Posterior cingulate gyrus (tissue), 11 donors: ENCODE results near the gene ETHE1.

Experiments
- DNase-seq, 10 donors: peaks; one replicate each; pipeline versions ENCODE4 v3.0.0 to v3.0.0-alpha.2; 2020 to 2021; ENCODE audit warnings: mixed read lengths in 3 of 10
- intact Hi-C: fragments of 100-400 bp; cut with DNase I; formaldehyde crosslinking; loops from one replicate; pipeline ENCODE4 v1.15.1; 2023

ETHE1 gene

GRCh38 chr19:43501661-43502418 is 25.2 kb downstream of the ETHE1 start:
- DNase-seq = peak in 2 of 10 donors; percentile 44 to 77
- intact Hi-C loops = loop anchor here (5.0 kb wide), 1 partner anchor 55 kb away; no protein-coding TSS in a partner anchor

GRCh38 chr19:43499042-43499441 is 28.0 kb downstream of the ETHE1 start:
- intact Hi-C loops = no loop called here

GRCh38 chr19:43498233-43498842 is 28.7 kb downstream of the ETHE1 start:
- intact Hi-C loops = no loop called here
- DNase-seq = peak in 2 of 10 donors; percentile 24 to 34

More at GRCh38 chr19:43499042-43499441, 28.0 kb downstream of the ETHE1 start:
- peak in 3 of 10 donors; percentile 39 to 67 (median 42) for DNase-seq

- DNase-seq = peak in 3 of 10 donors; percentile 55 to 81 (median 65)
- intact Hi-C loops = no loop called here
These were observed 30.0 kb downstream of the ETHE1 start for GRCh38 chr19:43496960-43497359.

GRCh38 chr19:43495082-43495481 is 31.9 kb downstream of the ETHE1 start:
- DNase-seq = peak in 3 of 10 donors; percentile 20 to 70 (median 52)

GRCh38 chr19:43490759-43491158 is 36.2 kb downstream of the ETHE1 start:
- intact Hi-C loops = no loop called here
- peak in 2 of 10 donors; percentile 22 to 27 for DNase-seq

More at GRCh38 chr19:43495082-43495481, 31.9 kb downstream of the ETHE1 start:
- intact Hi-C loops = no loop called here

- intact Hi-C loops = no loop called here
- DNase-seq = peak in 2 of 10 donors; percentile 3 to 39
These were observed 36.9 kb downstream of the ETHE1 start for GRCh38 chr19:43489979-43490599.

- DNase-seq = no peak
These were observed 37.7 kb downstream of the ETHE1 start for GRCh38 chr19:43489310-43489709.

GRCh38 chr19:43488179-43488578 is 38.8 kb downstream of the ETHE1 start:
- DNase-seq = peak in 2 of 10 donors; percentile 15
- intact Hi-C loops = no loop called here

More at GRCh38 chr19:43489310-43489709, 37.7 kb downstream of the ETHE1 start:
- intact Hi-C loops = no loop called here

- intact Hi-C loops = no loop called here
- DNase-seq = no peak
These were observed 40.6 kb downstream of the ETHE1 start for GRCh38 chr19:43486412-43486811.

- intact Hi-C loops = no loop called here
- DNase-seq = no peak
These were observed 41.0 kb downstream of the ETHE1 start for GRCh38 chr19:43485951-43486350.

- DNase-seq = peak in 1 of 10 donors; percentile 1
- intact Hi-C loops = no loop called here
These were observed 43.7 kb downstream of the ETHE1 start for GRCh38 chr19:43483281-43483680.

- intact Hi-C loops = no loop called here
- no peak for DNase-seq
These were observed 44.8 kb downstream of the ETHE1 start for GRCh38 chr19:43482193-43482592.

- peak in 1 of 10 donors; percentile 55 for DNase-seq
- intact Hi-C loops = no loop called here
These were observed 45.3 kb downstream of the ETHE1 start for GRCh38 chr19:43481701-43482100.

GRCh38 chr19:43480574-43480973 is 46.4 kb downstream of the ETHE1 start:
- intact Hi-C loops = no loop called here
- DNase-seq = no peak

GRCh38 chr19:43479961-43480561 is 46.9 kb downstream of the ETHE1 start:
- peak in 2 of 10 donors; percentile 5 to 10 for DNase-seq
- intact Hi-C loops = no loop called here

GRCh38 chr19:43479226-43479625 is 47.8 kb downstream of the ETHE1 start:
- intact Hi-C loops = no loop called here
- peak in 1 of 10 donors; percentile 49 for DNase-seq

- DNase-seq = peak in 1 of 10 donors; percentile 2
- intact Hi-C loops = no loop called here
These were observed 48.7 kb downstream of the ETHE1 start for GRCh38 chr19:43478323-43478722.

GRCh38 chr19:43476606-43477005 is 50.4 kb downstream of the ETHE1 start:
- intact Hi-C loops = no loop called here

GRCh38 chr19:43474986-43475705 is 51.9 kb downstream of the ETHE1 start:
- peak; percentile 79 to 99 (median 90) for DNase-seq
- intact Hi-C loops = no loop called here

More at GRCh38 chr19:43476606-43477005, 50.4 kb downstream of the ETHE1 start:
- no peak for DNase-seq
